ENCODE results near the gene RGS7. TPM values are rescaled to one million over a fixed set of nuclear protein-coding genes. Genes with fewer than 3 reads are reported as not detected.
"Not testable (repeated sequence)": the region's sequence is repeated elsewhere in the genome, so short reads cannot be mapped to it uniquely, and the experiment has no call there.

The RGS7 gene
- total RNA-seq, 1 donor from 2014 or later: not detected

DNA sequence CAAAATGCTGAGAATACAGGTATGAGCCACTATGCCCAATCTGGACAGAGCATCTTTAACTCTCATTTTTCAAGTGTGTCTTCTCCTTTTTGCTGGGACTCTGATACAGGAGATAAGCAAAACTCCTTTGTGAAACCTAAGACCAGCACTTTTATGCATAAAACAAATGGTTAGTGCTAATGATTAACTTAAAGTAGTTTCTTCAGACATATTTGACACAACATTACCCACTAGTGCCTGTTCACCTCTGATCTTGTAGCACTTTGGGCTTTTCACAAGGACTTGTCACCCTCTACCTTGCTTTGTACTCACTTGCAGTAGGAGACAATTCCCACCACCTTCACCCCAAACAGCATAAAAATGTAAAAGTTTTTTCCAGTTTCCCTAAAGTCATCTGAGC is 216.3 kb downstream of the RGS7 start:
- DNase-seq (ENCODE audit: low spot score): no peak

DNA sequence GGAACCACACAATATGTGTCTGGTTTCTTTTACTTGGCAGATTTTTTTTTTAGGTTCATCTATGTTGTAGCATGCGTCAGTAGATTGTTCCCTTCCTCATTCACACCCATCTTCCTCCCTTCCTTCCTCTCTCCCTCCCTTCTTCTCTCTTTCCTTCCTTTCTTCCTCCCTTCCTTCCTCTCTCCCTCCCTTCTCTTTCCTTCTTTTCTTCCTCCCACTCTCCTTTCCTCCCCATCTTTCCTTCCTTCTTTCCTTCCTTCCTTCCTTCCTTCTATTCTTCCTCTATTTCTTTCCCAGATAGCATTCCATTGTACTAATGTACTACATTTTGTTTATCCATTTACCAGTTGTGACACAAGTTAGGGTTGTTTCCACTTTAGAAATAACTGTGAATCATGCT is 218.0 kb downstream of the RGS7 start:
- DNase-seq (ENCODE audit: low spot score): no peak

DNA sequence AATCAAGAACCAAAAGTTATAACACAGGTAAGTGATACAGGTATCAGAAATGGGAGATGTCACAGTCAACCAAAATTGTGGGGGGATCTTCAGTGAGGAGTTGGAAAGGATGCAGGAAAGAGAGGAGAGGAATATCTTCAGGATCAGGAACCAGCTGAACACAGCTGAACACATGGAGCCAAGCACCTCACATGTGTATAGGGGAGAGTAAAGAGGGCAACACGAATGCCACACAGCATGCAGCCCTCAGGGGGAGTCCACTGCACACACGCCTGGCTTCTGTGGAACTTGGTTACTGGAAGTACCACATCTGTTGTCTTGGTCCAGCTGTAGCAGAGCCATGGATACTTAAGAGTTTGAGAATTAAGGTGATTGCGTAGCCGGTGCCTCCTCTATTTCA is 218.8 kb downstream of the RGS7 start:
- no peak for DNase-seq (ENCODE audit: low spot score)

DNA sequence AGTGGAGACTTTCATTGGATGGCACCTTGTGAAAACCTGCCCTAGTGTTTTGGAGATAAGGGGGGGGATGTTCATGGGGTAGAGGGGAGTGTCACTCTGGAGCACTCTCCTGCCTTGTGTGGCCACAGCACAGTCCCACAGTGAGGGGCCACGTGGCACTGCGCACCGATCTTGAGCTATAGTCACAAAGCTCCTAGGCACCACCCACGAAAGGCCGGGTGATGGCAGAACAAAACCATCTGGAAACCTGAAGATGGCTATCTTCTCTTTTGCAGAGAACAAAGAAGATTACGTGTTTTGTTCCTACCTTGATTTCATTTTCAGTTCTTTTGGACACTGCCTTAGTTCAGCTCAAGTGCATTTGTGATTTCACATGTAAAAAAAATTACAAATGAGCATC is 220.6 kb downstream of the RGS7 start:
- DNase-seq (ENCODE audit: low spot score): no peak

DNA sequence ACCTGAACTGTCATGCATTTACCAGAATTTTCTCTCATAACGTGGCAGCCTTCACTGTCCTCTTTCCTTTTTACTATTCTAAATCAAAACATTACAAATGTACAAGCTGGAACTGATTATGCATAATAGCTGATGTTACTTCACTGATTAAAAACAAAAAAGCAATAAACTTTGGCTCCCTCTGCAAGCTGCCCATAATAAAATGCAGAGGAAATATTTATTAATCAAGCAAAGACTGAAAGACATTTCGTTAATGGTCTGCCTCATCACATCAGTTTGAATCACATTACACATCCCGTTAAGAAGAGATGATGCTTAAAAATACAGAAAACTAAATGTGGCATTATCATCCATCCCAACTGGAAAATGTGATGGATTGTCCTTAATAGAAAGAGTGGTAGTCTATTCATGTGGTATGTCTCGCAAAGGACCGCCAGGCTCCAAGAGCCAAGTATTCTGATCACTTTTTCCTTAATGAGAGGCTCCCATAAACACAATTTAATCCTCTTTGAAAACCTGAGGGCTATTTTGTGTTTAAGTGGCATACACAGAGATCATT is 225.3 kb downstream of the RGS7 start:
- no peak for DNase-seq (ENCODE audit: low spot score)

DNA sequence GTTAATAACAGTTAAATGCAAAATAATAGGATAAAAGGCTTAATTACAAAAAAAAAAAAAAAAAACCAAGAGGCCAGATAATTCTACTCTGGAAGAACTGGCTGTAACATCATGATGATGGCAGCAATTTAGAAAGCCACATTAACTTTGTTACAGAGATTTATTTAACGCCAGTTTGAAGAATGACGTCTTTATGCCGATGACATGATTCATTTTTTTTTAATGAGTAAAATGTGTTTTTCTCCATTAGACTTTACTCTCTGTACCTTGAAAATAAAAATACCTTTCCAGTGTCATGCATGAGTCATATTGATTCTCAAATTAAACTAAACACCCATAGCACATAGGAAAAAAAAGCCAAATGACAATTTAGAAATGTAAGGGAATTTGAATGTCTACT is 226.1 kb downstream of the RGS7 start:
- no peak for DNase-seq (ENCODE audit: low spot score)

DNA sequence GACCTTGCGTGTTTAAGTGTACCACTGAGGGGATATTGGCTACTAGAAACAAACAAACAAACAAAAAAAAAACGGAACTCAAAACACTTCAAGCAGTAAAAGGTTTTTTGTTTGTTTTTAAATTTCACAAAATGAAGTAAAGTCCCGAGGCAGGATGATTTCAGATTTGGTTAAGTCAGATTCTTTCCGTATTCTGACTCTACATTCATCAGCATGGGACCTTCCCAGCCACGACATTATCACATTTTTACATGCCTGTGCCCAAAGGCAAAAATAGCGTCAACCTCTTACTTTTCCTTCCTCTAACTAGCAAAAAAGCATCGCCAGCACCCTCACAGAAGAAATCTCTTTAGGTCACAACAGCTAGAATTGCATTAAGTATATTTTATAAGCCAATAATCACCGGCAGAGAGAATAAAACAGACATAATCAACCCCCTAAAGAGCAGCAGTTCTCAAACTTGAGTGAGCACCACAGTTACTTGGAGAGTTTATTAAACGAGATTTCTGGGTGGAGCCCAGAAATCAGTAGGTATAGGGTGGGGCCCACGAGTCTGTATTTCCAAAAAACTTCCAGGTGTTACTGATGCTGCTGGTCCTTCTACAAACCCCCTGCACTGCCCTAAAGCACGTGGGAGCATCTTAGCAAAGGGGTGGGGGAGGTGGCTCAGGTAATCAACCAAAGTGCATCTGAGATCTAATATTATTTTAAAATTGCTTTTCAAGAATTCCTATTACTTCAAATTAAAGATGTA is 227.6 kb downstream of the RGS7 start:
- DNase-seq (ENCODE audit: low spot score): no peak

DNA sequence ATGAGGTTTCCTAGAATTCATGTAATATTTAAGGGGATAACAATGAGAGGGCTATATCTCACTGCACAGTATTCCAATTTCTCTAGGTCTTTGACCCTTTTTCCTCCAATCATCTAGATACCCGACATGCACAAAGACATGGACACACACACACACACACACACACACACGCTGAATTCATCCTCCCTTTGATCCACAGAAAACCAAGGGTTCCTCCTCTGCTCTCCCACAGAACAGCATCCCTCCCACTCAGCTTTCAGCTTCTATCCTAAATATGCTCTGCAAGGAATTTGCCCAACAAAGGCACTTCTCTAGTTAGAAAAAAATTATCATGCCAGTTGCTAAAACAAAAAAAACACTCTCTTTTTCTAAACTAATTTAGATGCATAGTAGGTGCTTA is 231.7 kb downstream of the RGS7 start:
- no peak for DNase-seq (ENCODE audit: low spot score)

DNA sequence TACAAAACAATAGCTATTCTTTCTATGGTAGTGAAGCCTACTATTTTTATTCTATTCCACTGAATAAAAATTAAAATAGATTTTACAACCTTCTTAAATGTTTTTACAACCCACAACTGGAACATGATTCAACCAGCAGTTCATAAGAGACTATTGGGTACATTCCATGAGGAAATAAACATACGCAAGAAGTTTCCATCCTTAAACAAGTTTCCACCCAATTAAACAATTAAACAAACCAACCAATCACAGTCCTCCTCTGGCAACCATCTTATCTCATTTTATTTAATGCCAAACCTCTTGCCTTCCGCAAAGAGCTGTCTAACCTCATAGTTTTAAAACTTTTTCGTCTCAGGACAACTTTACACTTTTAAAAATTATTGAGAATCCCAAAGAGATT is 239.0 kb downstream of the RGS7 start:
- DNase-seq (ENCODE audit: low spot score): no peak

DNA sequence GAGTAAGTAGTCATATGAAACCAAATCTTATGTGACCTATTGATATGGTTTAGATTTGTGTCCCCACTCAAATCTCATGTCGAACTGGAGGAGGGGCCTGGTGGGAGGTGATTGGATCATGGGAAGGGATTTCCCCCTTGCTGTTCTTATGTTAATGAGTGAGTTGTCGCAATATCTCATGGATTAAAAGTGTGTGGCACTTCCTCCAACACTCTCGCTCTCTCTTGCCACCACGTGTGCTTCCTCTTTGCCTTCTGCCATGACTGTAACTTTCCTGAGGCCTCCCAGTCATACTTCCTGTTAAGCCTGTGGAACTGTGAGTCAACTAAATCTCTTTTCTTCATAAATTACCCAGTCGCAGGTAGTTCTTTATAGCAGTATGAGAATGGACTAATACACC is 241.2 kb downstream of the RGS7 start:
- no peak for DNase-seq (ENCODE audit: low spot score)

DNA sequence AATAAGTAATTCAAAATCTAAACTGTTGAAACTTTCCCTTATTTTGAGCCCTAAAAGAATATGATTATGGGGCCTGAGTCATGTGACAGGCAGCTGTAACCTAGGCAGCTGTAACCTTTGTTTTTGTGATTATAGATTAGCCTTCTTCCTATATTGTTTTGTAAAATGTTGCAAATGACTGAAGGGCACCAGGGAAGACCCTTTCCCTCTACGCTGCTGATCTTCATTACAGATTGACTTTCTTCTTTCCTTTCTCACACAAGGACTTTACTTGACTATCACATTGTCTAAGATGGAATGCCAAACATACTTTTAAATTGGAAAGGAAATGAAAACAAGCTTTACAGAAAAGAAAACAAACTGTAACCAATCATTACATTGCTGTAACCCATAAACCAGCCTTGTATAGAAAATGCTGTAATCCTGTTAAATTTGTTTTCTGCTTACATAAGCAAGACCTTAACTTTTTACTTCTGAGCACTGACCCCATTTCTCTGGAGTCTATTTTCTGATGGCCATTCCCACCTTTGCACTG is 242.2 kb downstream of the RGS7 start:
- no peak for DNase-seq (ENCODE audit: low spot score)

DNA sequence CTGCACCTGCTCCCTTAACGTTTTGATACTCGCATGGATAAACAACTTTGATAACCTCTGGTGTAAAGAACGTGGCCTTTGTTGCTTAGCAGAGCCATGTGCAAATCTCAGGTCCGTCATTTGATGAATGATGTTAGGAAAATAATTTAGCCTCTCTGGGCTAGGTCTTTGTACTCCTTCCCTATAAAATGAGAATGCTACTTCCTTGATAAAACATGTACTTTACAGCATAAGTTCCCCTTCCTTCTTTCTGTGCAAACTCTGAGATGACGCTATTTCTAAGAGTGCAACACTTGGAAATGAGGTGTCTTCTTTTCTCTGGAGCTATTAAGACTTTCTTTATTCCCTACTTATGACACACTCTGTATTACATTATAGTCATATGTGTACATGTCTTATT is 243.4 kb downstream of the RGS7 start:
- DNase-seq (ENCODE audit: low spot score): no peak

DNA sequence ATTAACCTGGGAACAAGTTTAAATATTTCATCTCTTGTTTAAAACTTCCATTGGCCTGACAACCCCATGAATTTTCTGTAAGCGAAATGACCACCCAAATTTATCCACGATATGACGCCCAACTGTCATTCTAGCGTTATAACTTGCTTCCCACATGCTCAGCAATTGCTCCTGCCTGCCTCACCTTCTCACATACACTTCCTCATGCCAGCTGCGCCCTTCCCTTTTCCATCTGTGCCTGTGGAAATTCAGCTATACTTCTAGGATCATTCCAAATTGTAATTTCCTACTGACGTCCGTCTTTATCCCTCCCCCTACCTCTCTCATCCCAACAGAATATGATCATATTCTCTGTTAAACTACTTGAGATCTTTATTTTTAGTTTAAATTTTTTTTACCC is 248.0 kb downstream of the RGS7 start:
- DNase-seq (ENCODE audit: low spot score): no peak

DNA sequence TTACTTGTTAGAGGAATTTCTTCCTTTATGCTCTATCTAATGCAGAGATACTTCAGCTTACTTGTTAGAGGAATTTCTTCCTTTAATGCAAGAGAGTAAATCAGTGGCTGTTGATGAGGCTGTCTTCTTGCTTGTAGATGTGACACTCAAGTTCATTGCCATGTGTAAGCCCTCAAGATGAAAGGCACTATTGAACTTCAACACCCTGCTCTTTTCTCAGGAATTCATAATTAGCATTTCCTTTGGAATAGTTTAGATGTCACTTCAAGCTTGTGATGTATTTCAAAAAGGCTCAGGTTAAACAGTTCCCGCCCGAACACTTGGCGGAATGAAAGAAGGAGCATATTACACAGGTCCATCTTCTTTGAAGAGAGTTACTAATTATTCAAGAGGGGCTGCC is 251.9 kb downstream of the RGS7 start:
- no peak for DNase-seq (ENCODE audit: low spot score)

DNA sequence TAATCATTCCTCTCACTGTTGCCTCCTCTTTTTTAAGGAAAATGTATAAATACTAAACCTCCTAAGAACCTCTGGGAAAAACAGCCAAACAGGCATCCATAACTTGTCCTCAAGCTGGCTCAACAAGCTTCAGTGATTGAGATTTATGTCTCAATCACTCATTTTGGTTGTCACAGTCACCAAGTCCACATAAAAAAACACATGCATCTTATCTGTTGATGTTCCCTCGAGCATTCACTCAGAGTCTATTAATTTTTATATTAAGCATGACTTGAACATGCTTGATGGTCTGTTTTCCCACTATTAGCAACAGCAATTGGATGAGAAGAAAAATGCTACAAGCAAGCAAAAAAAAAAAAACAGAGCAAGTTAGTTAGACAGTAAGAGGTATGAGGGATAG is 254.3 kb downstream of the RGS7 start:
- no peak for DNase-seq (ENCODE audit: low spot score)

DNA sequence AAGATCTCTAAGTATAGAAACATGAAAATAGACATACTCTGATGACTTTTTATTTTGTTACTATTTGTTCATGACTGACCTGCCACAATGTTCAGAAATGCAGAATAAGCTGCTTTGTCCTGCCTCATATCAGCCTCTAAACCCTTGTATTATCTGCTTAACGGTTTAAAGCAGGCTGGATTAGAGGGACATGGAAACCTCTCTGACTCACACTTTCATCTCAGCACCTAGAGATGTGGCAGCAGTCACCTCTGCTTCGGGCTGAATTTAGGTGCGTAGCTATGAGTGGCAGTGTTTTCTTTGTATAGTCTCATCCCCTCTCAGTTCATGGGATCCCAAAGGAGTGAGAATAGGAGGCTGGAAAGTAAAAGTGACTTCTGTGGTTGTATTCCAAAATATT is 255.4 kb downstream of the RGS7 start:
- DNase-seq (ENCODE audit: low spot score): no peak

DNA sequence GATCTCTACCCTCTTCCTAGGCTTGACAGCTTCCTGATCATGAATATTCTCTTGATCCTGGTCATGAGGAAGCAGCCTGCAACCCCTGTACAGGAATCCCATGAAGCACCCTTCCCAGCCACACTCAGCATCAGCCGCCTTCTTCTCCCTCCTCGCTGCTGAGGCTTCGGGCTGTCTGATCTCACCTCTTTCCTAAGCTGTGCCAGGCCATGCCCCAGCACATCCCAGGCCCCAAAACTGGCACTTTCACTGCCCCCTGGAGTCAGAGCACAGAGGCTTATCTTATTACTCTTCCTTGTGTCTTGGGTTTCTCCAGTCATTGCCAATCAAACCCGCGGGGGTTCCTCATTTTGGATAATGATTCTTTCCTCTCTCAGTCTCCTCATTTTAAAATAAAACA is 259.5 kb downstream of the RGS7 start:
- DNase-seq (ENCODE audit: low spot score): no peak

DNA sequence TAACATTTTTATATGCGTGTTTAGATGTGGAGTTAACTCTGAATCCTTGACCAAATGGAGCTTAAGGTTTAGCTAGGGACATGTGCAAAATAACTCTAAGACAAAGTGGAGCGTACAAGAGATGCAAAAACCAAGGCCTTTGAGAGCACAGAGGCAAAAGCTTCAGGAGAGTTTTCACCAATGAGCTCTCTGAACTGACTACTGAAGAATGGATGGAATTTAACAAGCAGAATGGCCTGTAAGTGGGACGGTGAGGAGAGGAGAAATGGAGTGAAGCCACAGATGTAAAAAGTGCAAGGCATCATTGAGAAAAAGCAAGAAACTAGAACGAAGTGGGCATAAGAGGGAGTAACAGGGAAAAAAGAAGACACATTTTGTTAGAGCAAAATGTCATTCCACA is 260.0 kb downstream of the RGS7 start:
- DNase-seq (ENCODE audit: low spot score): no peak

DNA sequence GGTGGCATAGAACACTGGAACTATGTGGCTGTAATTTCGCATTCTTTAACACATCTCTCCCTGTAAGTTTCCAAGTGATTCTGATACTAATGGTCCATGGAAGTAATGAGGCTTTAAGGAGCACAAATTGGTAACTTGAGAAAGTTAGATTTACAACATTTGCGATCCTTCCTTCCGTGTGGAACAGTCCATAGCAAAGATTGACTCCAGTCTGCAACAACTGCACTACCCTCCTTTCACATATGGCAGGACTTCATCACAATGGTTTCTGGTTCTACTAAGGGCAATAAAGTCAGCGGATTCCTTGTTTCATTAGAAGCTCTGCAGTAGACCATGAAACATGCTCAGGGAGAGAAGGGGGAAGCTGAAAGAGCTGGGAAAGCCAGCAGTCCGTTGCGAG is 261.2 kb downstream of the RGS7 start:
- DNase-seq (ENCODE audit: low spot score): no peak

DNA sequence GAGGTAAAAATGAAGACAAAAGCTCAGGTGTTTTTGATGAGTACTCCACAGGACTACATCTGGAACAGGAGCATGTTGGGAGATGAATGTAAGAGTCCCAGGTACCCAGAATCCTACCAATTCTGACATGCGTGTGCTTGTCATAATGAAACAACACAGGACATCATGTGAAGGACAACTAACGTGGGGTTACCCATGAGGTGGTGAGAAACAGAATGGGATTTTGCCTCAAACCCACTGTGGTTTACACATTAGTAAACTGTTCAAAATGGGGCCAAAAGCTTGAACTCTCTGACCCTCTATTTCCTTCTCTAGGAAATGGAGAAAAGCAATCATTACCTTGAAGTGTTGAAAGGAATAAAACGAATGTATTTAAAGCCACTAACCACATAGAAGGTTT is 266.2 kb downstream of the RGS7 start:
- DNase-seq (ENCODE audit: low spot score): no peak

DNA sequence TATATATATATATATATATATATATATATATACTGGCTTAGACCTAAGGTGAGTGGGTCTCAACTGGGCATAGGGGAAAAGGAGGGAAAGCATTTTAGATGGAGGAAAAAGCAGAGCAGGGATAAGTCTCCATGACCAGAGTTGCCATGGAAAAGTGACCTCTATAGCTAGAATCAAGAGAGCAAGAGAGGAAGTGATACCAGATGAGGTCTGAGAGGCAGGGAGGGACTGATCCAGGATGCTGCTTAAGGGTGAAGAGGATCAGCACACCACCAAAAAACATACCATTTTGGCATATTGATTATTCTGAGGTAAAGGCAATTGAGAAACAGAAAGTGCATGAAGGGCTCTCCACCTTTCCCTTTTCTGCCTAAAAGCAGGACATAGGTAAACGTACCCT is 267.9 kb downstream of the RGS7 start:
- DNase-seq (ENCODE audit: low spot score): not testable (repeated sequence)

DNA sequence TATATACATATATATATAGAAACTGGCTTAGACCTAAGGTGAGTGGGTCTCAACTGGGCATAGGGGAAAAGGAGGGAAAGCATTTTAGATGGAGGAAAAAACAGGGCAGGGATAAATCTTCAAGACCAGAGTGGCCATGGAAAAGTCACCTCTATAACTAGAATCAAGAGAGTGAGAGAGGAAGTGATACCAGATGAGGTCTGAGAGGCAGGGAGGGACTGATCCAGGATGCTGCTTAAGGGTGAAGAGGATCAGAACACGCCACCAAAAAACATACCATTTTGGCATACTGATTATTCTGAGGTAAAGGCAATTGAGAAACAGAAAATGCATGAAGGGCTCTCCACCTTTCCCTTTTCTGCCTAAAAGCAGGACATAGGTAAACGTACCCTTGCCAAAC is 268.9 kb downstream of the RGS7 start:
- not testable (repeated sequence) for DNase-seq (ENCODE audit: low spot score)

DNA sequence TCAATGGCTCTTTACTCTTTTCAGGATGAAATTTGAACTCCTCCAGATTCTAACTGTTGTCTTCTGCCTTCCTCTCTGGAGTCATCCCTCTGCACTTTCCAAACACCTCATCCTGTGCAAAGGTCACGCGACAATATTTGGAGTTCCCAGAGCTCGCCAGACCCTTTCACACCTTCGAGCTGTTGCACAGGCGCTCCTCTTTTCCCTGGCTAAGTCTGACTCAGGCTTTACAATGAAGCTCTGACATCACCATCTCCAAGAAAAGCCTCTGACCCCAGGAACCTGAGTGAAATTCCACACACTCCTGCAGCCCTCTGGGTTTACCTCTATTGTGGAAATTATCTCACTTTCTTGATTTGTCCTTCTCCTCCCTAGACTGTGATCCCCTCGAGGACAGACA is 270.3 kb downstream of the RGS7 start:
- DNase-seq (ENCODE audit: low spot score): no peak

DNA sequence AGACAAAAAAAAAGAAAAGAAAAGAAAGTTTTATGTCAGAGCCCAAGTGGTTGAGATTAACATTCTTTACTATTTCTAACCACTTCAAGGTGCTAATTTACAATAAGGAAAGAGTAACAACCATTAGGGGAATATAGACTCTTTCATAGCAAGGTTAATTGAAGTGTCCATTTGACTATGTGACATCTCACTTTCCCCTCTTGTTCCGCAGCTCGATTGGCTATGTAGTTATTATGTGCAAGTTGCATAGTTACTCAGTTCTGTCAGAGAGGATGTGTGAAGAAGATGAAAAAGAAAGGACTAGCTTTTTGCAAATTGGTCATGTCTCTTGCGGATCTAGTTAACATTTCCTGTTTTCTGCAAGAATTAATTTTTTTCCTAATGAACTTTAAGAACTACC is 273.7 kb downstream of the RGS7 start:
- DNase-seq (ENCODE audit: low spot score): no peak
